GM12878 (cell line): ENCODE data around the gene APOM.

Experiments used
- BRCA1 ChIP-seq: IDR thresholded peaks from 2 replicates; pipeline ENCODE4 v1.6.1; 2011; ENCODE audit warnings: low read depth, low read length, improper control_type of control experiment
- CTCF ChIP-seq, 3 experiments: IDR thresholded peaks in 2 of 3; conservative IDR thresholded peaks in 1 of 3; 2 replicates each; pipeline ENCODE4 v1.5.1; 2011; ENCODE audit warnings: low read depth in 3 of 3, low read length in 3 of 3, mild to moderate bottlenecking in 3 of 3, control low read depth in 2 of 3, moderate library complexity in 2 of 3, inconsistent platforms in 1 of 3, mixed read lengths in 1 of 3; ENCODE audit not compliant: control insufficient read depth in 2 of 3, insufficient read depth in 1 of 3; ENCODE audit errors: extremely low read depth in 1 of 3
- ETV6 ChIP-seq, 2 experiments: fragments of 450-650 bp in 1 of 2; IDR thresholded peaks in 1 of 2; conservative IDR thresholded peaks in 1 of 2; 2 replicates each; pipeline ENCODE4 v1.6.1; 2014; ENCODE audit warnings: antibody characterized with exemption in 1 of 2, borderline replicate concordance in 1 of 2, low read depth in 1 of 2, mild to moderate bottlenecking in 1 of 2, moderate library complexity in 1 of 2
- EZH2 ChIP-seq: IDR thresholded peaks from 2 replicates; pipeline ENCODE4 v1.6.1; 2012; ENCODE audit warnings: low read depth, mild to moderate bottlenecking, control low read depth, inconsistent platforms, low read length, borderline replicate concordance; ENCODE audit not compliant: control insufficient read depth
- POLR2AphosphoS5 ChIP-seq: IDR thresholded peaks from 2 replicates; pipeline ENCODE4 v1.6.1; 2011; ENCODE audit warnings: mild to moderate bottlenecking, low read length, inconsistent platforms
- RFX5 ChIP-seq: IDR thresholded peaks from 2 replicates; pipeline ENCODE4 v1.6.1; 2011; ENCODE audit warnings: low read depth, low read length, improper control_type of control experiment
- TF ChIP-seq, protein P1 (sequence below): IDR thresholded peaks from 2 replicates; pipeline ENCODE4 v1.6.1; 2011; ENCODE audit warnings: low read depth, mild to moderate bottlenecking, low read length, moderate library complexity, borderline replicate concordance; ENCODE audit errors: extremely low read depth
- TF ChIP-seq, protein P2 (sequence below): fragments of 450-650 bp; IDR thresholded peaks from 2 replicates; pipeline ENCODE4 v1.6.1; 2014; ENCODE audit warnings: mild to moderate bottlenecking

DNA sequence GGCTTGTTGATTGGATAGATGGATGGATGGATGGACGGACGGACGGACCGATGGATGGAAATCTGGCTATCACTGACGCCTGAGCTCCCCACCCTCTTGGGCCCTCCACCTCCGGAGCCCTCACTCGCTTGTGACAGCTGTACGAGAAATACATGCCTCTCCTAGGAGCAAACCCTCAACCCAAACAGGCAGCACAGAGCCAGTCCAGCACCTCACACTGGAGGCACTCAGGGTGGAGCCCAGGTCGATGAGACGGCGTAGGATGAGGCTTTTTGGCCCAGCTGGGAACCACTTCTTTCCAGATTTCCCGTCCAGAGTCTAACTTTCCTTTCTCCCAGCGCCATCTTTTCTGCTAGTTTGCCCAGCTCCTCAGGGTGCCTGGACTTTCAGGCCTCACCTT lies 27.9 kb downstream of the APOM start:
- TF ChIP-seq POLR2AphosphoS5 (no peak), ETV6 (conservative IDR thresholded peaks at IDR 0.05 in 1 of 2, IDR thresholded peaks at IDR 0.05 in 1 of 2; ENCODE audit: borderline replicate concordance in 1 of 2, low read depth in 1 of 2) (no peak), CTCF (IDR thresholded peaks at IDR 0.05 in 2 of 3, conservative IDR thresholded peaks at IDR 0.05 in 1 of 3; ENCODE audit: control insufficient read depth in 2 of 3, extremely low read depth in 1 of 3, insufficient read depth in 1 of 3, low read depth in 3 of 3, low read length in 3 of 3) (no peak), RFX5 (no peak), EZH2 (no peak), BRCA1 (no peak)
- TF ChIP-seq, protein P1, sequence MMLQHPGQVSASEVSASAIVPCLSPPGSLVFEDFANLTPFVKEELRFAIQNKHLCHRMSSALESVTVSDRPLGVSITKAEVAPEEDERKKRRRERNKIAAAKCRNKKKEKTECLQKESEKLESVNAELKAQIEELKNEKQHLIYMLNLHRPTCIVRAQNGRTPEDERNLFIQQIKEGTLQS, result no peak
- TF ChIP-seq, protein P2, sequence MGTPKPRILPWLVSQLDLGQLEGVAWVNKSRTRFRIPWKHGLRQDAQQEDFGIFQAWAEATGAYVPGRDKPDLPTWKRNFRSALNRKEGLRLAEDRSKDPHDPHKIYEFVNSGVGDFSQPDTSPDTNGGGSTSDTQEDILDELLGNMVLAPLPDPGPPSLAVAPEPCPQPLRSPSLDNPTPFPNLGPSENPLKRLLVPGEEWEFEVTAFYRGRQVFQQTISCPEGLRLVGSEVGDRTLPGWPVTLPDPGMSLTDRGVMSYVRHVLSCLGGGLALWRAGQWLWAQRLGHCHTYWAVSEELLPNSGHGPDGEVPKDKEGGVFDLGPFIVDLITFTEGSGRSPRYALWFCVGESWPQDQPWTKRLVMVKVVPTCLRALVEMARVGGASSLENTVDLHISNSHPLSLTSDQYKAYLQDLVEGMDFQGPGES, result no peak
